ENCODE measurements around the gene PTPRT. TPM values are rescaled to one million over a fixed set of nuclear protein-coding genes. Genes with fewer than 3 reads are reported as not detected.

Gene PTPRT
- total and polyA plus RNA-seq, 2 experiments from 2014 or later: not detected

DNA sequence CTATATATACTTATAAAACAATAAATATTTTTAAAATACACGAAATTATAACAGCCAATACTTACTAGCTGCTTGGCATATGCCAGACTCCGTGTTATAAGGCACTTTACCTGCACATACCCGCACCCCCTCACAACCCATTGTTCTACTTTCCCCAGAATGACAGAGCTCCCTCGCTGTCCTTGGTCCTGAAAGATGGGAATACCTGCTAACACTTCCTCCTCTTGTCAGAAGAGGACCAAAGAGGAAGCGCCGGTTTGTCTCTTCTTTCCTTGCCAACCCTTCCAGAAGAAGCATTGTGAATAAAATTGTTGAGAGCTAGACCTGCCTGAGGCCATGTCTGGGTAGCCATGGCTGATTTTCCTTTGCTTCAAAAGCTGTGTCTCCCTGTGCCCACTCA lies 149.3 kb downstream of the PTPRT start (continued):
- TF ChIP-seq, protein P1, sequence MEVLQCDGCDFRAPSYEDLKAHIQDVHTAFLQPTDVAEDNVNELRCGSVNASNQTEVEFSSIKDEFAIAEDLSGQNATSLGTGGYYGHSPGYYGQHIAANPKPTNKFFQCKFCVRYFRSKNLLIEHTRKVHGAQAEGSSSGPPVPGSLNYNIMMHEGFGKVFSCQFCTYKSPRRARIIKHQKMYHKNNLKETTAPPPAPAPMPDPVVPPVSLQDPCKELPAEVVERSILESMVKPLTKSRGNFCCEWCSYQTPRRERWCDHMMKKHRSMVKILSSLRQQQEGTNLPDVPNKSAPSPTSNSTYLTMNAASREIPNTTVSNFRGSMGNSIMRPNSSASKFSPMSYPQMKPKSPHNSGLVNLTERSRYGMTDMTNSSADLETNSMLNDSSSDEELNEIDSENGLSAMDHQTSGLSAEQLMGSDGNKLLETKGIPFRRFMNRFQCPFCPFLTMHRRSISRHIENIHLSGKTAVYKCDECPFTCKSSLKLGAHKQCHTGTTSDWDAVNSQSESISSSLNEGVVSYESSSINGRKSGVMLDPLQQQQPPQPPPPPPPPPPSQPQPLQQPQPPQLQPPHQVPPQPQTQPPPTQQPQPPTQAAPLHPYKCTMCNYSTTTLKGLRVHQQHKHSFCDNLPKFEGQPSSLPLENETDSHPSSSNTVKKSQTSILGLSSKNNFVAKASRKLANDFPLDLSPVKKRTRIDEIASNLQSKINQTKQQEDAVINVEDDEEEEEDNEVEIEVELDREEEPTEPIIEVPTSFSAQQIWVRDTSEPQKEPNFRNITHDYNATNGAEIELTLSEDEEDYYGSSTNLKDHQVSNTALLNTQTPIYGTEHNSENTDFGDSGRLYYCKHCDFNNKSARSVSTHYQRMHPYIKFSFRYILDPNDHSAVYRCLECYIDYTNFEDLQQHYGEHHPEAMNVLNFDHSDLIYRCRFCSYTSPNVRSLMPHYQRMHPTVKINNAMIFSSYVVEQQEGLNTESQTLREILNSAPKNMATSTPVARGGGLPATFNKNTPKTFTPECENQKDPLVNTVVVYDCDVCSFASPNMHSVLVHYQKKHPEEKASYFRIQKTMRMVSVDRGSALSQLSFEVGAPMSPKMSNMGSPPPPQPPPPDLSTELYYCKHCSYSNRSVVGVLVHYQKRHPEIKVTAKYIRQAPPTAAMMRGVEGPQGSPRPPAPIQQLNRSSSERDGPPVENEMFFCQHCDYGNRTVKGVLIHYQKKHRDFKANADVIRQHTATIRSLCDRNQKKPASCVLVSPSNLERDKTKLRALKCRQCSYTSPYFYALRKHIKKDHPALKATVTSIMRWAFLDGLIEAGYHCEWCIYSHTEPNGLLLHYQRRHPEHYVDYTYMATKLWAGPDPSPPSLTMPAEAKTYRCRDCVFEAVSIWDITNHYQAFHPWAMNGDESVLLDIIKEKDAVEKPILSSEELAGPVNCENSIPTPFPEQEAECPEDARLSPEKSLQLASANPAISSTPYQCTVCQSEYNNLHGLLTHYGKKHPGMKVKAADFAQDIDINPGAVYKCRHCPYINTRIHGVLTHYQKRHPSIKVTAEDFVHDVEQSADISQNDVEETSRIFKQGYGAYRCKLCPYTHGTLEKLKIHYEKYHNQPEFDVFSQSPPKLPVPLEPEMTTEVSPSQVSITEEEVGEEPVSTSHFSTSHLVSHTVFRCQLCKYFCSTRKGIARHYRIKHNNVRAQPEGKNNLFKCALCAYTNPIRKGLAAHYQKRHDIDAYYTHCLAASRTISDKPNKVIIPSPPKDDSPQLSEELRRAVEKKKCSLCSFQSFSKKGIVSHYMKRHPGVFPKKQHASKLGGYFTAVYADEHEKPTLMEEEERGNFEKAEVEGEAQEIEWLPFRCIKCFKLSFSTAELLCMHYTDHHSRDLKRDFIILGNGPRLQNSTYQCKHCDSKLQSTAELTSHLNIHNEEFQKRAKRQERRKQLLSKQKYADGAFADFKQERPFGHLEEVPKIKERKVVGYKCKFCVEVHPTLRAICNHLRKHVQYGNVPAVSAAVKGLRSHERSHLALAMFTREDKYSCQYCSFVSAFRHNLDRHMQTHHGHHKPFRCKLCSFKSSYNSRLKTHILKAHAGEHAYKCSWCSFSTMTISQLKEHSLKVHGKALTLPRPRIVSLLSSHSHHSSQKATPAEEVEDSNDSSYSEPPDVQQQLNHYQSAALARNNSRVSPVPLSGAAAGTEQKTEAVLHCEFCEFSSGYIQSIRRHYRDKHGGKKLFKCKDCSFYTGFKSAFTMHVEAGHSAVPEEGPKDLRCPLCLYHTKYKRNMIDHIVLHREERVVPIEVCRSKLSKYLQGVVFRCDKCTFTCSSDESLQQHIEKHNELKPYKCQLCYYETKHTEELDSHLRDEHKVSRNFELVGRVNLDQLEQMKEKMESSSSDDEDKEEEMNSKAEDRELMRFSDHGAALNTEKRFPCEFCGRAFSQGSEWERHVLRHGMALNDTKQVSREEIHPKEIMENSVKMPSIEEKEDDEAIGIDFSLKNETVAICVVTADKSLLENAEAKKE (CRISPR knock-in tag; IDR thresholded peaks at IDR 0.05): no peak
- TF ChIP-seq CREB1 (CRISPR knock-in tag; IDR thresholded peaks at IDR 0.05; ENCODE audit: low read depth) (no peak), NANOG (IDR thresholded peaks at IDR 0.05; ENCODE audit: borderline replicate concordance) (no peak), EZH2phosphoT487 (IDR thresholded peaks at IDR 0.05; ENCODE audit: unreplicated experiment) (no peak), ZNF114 (CRISPR knock-in tag; IDR thresholded peaks at IDR 0.05) (no peak), STAT1 (IDR thresholded peaks at IDR 0.05; ENCODE audit: unreplicated experiment) (no peak), ZNF331 (CRISPR knock-in tag; IDR thresholded peaks at IDR 0.05; ENCODE audit: low read depth) (no peak), JUNB (IDR thresholded peaks at IDR 0.05; ENCODE audit: unreplicated experiment) (no peak), EZH2 (IDR thresholded peaks at IDR 0.05; ENCODE audit: low read depth, unreplicated experiment) (no peak)
- TF ChIP-seq, protein P2, sequence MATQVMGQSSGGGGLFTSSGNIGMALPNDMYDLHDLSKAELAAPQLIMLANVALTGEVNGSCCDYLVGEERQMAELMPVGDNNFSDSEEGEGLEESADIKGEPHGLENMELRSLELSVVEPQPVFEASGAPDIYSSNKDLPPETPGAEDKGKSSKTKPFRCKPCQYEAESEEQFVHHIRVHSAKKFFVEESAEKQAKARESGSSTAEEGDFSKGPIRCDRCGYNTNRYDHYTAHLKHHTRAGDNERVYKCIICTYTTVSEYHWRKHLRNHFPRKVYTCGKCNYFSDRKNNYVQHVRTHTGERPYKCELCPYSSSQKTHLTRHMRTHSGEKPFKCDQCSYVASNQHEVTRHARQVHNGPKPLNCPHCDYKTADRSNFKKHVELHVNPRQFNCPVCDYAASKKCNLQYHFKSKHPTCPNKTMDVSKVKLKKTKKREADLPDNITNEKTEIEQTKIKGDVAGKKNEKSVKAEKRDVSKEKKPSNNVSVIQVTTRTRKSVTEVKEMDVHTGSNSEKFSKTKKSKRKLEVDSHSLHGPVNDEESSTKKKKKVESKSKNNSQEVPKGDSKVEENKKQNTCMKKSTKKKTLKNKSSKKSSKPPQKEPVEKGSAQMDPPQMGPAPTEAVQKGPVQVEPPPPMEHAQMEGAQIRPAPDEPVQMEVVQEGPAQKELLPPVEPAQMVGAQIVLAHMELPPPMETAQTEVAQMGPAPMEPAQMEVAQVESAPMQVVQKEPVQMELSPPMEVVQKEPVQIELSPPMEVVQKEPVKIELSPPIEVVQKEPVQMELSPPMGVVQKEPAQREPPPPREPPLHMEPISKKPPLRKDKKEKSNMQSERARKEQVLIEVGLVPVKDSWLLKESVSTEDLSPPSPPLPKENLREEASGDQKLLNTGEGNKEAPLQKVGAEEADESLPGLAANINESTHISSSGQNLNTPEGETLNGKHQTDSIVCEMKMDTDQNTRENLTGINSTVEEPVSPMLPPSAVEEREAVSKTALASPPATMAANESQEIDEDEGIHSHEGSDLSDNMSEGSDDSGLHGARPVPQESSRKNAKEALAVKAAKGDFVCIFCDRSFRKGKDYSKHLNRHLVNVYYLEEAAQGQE (IDR thresholded peaks at IDR 0.05; ENCODE audit: unreplicated experiment): no peak
- TF ChIP-seq, protein P3, sequence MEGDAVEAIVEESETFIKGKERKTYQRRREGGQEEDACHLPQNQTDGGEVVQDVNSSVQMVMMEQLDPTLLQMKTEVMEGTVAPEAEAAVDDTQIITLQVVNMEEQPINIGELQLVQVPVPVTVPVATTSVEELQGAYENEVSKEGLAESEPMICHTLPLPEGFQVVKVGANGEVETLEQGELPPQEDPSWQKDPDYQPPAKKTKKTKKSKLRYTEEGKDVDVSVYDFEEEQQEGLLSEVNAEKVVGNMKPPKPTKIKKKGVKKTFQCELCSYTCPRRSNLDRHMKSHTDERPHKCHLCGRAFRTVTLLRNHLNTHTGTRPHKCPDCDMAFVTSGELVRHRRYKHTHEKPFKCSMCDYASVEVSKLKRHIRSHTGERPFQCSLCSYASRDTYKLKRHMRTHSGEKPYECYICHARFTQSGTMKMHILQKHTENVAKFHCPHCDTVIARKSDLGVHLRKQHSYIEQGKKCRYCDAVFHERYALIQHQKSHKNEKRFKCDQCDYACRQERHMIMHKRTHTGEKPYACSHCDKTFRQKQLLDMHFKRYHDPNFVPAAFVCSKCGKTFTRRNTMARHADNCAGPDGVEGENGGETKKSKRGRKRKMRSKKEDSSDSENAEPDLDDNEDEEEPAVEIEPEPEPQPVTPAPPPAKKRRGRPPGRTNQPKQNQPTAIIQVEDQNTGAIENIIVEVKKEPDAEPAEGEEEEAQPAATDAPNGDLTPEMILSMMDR (conservative IDR thresholded peaks at IDR 0.05; ENCODE audit: low read depth in 2 of 2): no peak
